Panc1 (cell line): ENCODE measurements around the gene MRPL27. TPM values are rescaled to one million over a fixed set of nuclear protein-coding genes. Genes with fewer than 3 reads are reported as not detected.

Source experiments
- ATAC-seq: fragments of 200-7000 bp; cut with Tn5 transposase; 2 replicates; pipeline ENCODE4 v1.9.1; 2020; ENCODE audit warnings: mild to moderate bottlenecking, moderate library complexity
- BruUV-seq: library from RNA; stranded (reverse); fragments of 400-500 nt; replicated peaks from 2 replicates; lab custom pipeline; 2021; lab: Mats Ljungman, UMichigan
- CTCF ChIA-PET: fragments of 300-600 bp; sonication (Branson Sonifier 250); formaldehyde crosslinking; loops from one replicate; lab custom pipeline; 2022; ENCODE audit warnings: antibody characterized with exemption; lab: Charles Lee
- POLR2A ChIA-PET: fragments of 300-600 bp; sonication (Branson Sonifier 250); formaldehyde crosslinking; loops from one replicate; lab custom pipeline; 2022; ENCODE audit warnings: antibody characterized with exemption; lab: Charles Lee
- DNase-seq: peaks from one replicate; pipeline ENCODE4 v3.0.0-alpha.2; 2010; ENCODE audit warnings: low read depth, low spot score
- H3K27ac ChIP-seq: 2 replicates; pipeline ENCODE4 v1.5.1; 2011; ENCODE audit warnings: mild to moderate bottlenecking, low read length, inconsistent platforms
- H3K27me3 ChIP-seq: fragments of 200-500 bp; sonication (Bioruptor generic); 2 replicates; pipeline ENCODE4 v1.6.0; 2014; ENCODE audit warnings: low read length, inconsistent platforms; ENCODE audit not compliant: control insufficient read depth, insufficient read depth
- H3K36me3 ChIP-seq: fragments of 200-500 bp; sonication (Bioruptor generic); 2 replicates; pipeline ENCODE4 v1.5.1; 2014; ENCODE audit warnings: inconsistent platforms, mild to moderate bottlenecking, low read length, moderate library complexity; ENCODE audit not compliant: control insufficient read depth, insufficient read depth
- H3K4me1 ChIP-seq: 2 replicates; pipeline ENCODE4 v1.5.1; 2011; ENCODE audit warnings: inconsistent platforms, mild to moderate bottlenecking, low read length, moderate library complexity; ENCODE audit not compliant: control insufficient read depth, insufficient read depth
- H3K4me3 ChIP-seq, 2 experiments: 2 replicates each; pipeline ENCODE4 v1.5.1; 2011 to 2012; ENCODE audit warnings: low read depth in 2 of 2, low read length in 2 of 2, mild to moderate bottlenecking in 2 of 2, inconsistent platforms in 1 of 2, moderate library complexity in 1 of 2
- H3K9me3 ChIP-seq: fragments of 200-500 bp; sonication (Bioruptor generic); 2 replicates; pipeline ENCODE4 v1.5.1; 2014; ENCODE audit warnings: low read depth, mild to moderate bottlenecking, inconsistent platforms, low read length, moderate library complexity; ENCODE audit not compliant: control insufficient read depth, insufficient read depth
- POLR2AphosphoS5 ChIP-seq: IDR thresholded peaks from 2 replicates; pipeline ENCODE4 v1.6.1; 2012; ENCODE audit warnings: mild to moderate bottlenecking, low read depth, low read length, moderate library complexity
- REST ChIP-seq, 2 experiments: IDR thresholded peaks; 2 replicates each; pipeline ENCODE4 v1.6.1; 2011 to 2012; ENCODE audit warnings: low read depth in 2 of 2, control low read depth in 1 of 2, low read length in 1 of 2, mild to moderate bottlenecking in 1 of 2, moderate library complexity in 1 of 2; ENCODE audit not compliant: insufficient read depth in 1 of 2
- SIN3A ChIP-seq: IDR thresholded peaks from 2 replicates; pipeline ENCODE4 v1.6.1; 2012; ENCODE audit warnings: low read depth, mild to moderate bottlenecking, low read length, moderate library complexity, borderline replicate concordance; ENCODE audit not compliant: insufficient read depth
- TCF7L2 ChIP-seq: IDR thresholded peaks from 2 replicates; pipeline ENCODE4 v1.6.1; 2011; ENCODE audit warnings: mild to moderate bottlenecking, low read depth, low read length, inconsistent platforms
- in situ Hi-C: cut with HindIII; loops from 2 replicates; pipeline ENCODE4 v1.10.0; 2016; ENCODE audit warnings: low sequenced_read_pairs, low pct_unique_long_range_greater_than_20kb
- intact Hi-C: fragments of 100-400 bp; cut with micrococcal nuclease; formaldehyde crosslinking; loops from one replicate; pipeline ENCODE4 v1.10.0; 2022; ENCODE audit not compliant: unreplicated experiment
- total RNA-seq: library from RNA; stranded (reverse); gene quantifications from one replicate; pipeline ENCODE4 v1.2.1, GENCODE V29; 2021; ENCODE audit not compliant: unreplicated experiment
- TF ChIP-seq, protein P1 (sequence below): fragments of 450-650 bp; IDR thresholded peaks from 2 replicates; pipeline ENCODE4 v1.5.1; 2017; ENCODE audit warnings: mild to moderate bottlenecking

The MRPL27 gene
- total RNA-seq, 1 experiment from 2014 or later = 136 TPM

GRCh38 chr17:50386510-50386909 is 13.5 kb upstream of the MRPL27 start:
- no TSS peak for BruUV-seq
- ATAC-seq (no peak), DNase-seq (no peak)
- peaks cover 51% of the 10 kb centered on the region for H3K36me3 ChIP-seq
- no peaks in the 10 kb centered on the region for H3K9me3 ChIP-seq
- CTCF ChIA-PET = no interaction called here
- TF ChIP-seq TCF7L2 (no peak), SIN3A (no peak), REST (IDR thresholded peaks at IDR 0.05; ENCODE audit: insufficient read depth in 1 of 2, low read depth in 2 of 2, low read length in 1 of 2) (no peak), POLR2AphosphoS5 (no peak)
- TF ChIP-seq, protein P1, sequence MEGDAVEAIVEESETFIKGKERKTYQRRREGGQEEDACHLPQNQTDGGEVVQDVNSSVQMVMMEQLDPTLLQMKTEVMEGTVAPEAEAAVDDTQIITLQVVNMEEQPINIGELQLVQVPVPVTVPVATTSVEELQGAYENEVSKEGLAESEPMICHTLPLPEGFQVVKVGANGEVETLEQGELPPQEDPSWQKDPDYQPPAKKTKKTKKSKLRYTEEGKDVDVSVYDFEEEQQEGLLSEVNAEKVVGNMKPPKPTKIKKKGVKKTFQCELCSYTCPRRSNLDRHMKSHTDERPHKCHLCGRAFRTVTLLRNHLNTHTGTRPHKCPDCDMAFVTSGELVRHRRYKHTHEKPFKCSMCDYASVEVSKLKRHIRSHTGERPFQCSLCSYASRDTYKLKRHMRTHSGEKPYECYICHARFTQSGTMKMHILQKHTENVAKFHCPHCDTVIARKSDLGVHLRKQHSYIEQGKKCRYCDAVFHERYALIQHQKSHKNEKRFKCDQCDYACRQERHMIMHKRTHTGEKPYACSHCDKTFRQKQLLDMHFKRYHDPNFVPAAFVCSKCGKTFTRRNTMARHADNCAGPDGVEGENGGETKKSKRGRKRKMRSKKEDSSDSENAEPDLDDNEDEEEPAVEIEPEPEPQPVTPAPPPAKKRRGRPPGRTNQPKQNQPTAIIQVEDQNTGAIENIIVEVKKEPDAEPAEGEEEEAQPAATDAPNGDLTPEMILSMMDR = no peak
- H3K4me3 ChIP-seq = no peak overlapping the region
- POLR2A ChIA-PET = no interaction called here
- no peaks in the 10 kb centered on the region for H3K27me3 ChIP-seq
- intact Hi-C loops (no loop called here), in situ Hi-C loops (no loop called here)
- H3K4me1 ChIP-seq = no peaks in the 10 kb centered on the region
- H3K27ac ChIP-seq = no peak overlapping the region

DNA sequence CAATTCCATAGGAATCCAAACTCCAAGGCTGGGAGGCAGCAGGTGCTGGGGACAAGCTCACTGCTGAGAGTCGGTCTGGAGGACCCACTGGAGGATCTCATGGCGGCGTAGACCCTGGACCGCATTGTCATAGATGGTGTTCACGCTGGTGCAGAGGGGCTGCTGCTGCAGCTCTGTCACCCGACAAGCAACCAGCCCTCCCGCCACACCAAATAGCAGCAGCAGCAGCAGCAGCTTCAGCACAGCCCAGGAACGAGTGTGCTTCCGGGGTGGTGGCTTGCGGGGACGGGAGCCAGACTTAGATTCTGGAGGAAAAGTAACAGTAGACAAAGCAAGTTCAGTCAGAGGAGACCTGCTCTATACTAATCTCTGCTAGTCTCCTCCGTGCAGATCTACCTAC is 9.9 kb upstream of the MRPL27 start:
- no peaks in the 10 kb centered on the region for H3K9me3 ChIP-seq
- ChIA-PET POLR2A (interaction anchor here (0.8 kb wide), 1 partner anchor 278 kb away, joined by 3 read pairs; no protein-coding TSS in a partner anchor), CTCF (no interaction called here)
- H3K27me3 ChIP-seq = no peaks in the 10 kb centered on the region
- peaks cover 32% of the 10 kb centered on the region for H3K36me3 ChIP-seq
- H3K4me3 ChIP-seq = no peak overlapping the region
- DNase-seq = no peak
- no peaks in the 10 kb centered on the region for H3K4me1 ChIP-seq
- intact Hi-C loops (no loop called here), in situ Hi-C loops (no loop called here)
- ATAC-seq = no peak
- no TSS peak for BruUV-seq
- TF ChIP-seq SIN3A (no peak), POLR2AphosphoS5 (no peak), TCF7L2 (no peak), REST (IDR thresholded peaks at IDR 0.05; ENCODE audit: insufficient read depth in 1 of 2, low read depth in 2 of 2, low read length in 1 of 2) (no peak)
- TF ChIP-seq, protein P1 = no peak
- no peak overlapping the region for H3K27ac ChIP-seq
